Upper lobe of left lung (tissue), 4 donors: ENCODE data around the gene DENND2D.

ENCODE experiments used
- CTCF ChIP-seq, 6 experiments: fragments of 450-650 bp in 4 of 6; fragments of 200-600 bp in 2 of 6; sonication (generic) in 2 of 6; IDR thresholded peaks; one replicate each; pipeline ENCODE4 v1.5.1; 2016 to 2019; ENCODE audit warnings: antibody characterized with exemption in 6 of 6
- POLR2A ChIP-seq, 4 donors: fragments of 450-650 bp; IDR thresholded peaks; one replicate each; pipeline ENCODE4 v1.5.1; 2016 to 2017; ENCODE audit warnings: antibody characterized with exemption in 4 of 4, mild to moderate bottlenecking in 2 of 4
- POLR2AphosphoS5 ChIP-seq, 2 donors: sonication (generic); formaldehyde crosslinking; IDR thresholded peaks; one replicate each; pipeline ENCODE4 v1.5.1; 2017; ENCODE audit warnings: antibody characterized with exemption in 2 of 2

- TF ChIP-seq POLR2AphosphoS5 (IDR thresholded peaks at IDR 0.05) (no peak), CTCF (IDR thresholded peaks at IDR 0.05) (no peak), POLR2A (IDR thresholded peaks at IDR 0.05) (no peak)
Measured at GRCh38 chr1:111196213-111196612, 4.2 kb downstream of the DENND2D start.
